Activated T-helper 17 cell treated with anti-CD3 and anti-CD28 coated beads, Interleukin-2, amount 50 U/mL, for 72 hours (primary cell): Measurements from ENCODE around the gene DHX35. TPM values are rescaled to one million over a fixed set of nuclear protein-coding genes. Genes with fewer than 3 reads are reported as not detected.

Experiments used
- ATAC-seq: fragments of 150-1000 bp; cut with Tn5 transposase; replicated peaks from 2 replicates; pipeline ENCODE4 v1.10.0; 2021; ENCODE audit warnings: mild to moderate bottlenecking, moderate library complexity
- H3K27ac Mint-ChIP-seq: one replicate; pipeline ENCODE4 v1.8.0; 2022; ENCODE audit warnings: mixed read lengths
- H3K27me3 Mint-ChIP-seq: one replicate; pipeline ENCODE4 v1.8.0; 2022; ENCODE audit warnings: mixed read lengths
- H3K36me3 Mint-ChIP-seq: one replicate; pipeline ENCODE4 v1.8.0; 2022; ENCODE audit warnings: low read depth, mild to moderate bottlenecking, mixed read lengths
- H3K4me1 Mint-ChIP-seq: one replicate; pipeline ENCODE4 v1.8.0; 2022; ENCODE audit warnings: mixed read lengths
- H3K4me3 Mint-ChIP-seq: one replicate; pipeline ENCODE4 v1.8.0; 2022; ENCODE audit warnings: mild to moderate bottlenecking, mixed read lengths
- H3K9me3 Mint-ChIP-seq: one replicate; pipeline ENCODE4 v1.8.0; 2022; ENCODE audit warnings: mixed read lengths
- total RNA-seq, 2 donors: library from RNA; stranded (reverse); gene quantifications; one replicate each; pipeline ENCODE4 v1.2.3, GENCODE V29; 2022

The DHX35 gene
- total RNA-seq, 2 donors from 2014 or later: 6.0 to 13.4 TPM

GRCh38 chr20:39059036-39059435 lies 96.9 kb downstream of the DHX35 start:
- Mint-ChIP-seq H3K4me1 (no peaks in the 10 kb centered on the region), H3K9me3 (no peaks in the 10 kb centered on the region), H3K27me3 (peaks cover 12% of the 10 kb centered on the region), H3K4me3 (no peak overlapping the region), H3K36me3 (no peaks in the 10 kb centered on the region), H3K27ac (no peak overlapping the region)
- ATAC-seq: no peak

DNA sequence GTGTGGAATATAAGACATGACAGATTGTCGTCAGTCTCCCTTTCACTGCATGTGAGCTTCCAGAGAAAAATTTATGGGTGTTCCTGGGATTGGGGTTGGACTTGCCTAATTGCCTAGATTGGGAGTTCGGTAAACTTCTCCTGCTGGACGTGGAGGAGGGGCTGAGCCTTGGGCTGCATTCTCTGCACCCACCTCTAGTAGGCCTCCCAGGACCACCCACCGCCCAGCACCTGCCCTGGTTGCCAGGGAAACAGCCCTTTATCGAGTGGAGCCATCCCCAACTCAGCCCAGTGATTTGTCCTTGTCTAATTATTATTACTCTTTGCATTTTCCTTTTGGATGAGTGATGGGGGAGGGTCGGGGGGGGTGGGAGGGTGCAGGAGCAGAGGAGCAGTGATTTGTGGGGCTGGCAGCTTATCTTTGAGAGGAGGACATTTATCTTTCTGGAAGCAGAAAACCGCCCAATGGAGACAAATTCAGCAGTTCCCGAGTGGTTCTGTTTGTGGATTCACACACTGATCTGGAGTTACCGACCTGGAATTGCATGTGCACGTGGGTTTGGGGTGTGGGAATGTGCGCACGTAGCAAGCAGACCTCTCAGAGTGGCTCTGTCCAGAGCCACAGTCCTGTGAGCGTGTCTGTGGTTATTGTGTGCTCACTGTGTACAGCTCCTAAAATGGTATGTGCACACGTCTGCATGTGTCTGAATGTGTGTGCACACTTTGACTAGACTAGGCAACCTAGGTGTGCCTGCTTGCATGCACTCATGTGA lies 104.5 kb downstream of the DHX35 start:
- Mint-ChIP-seq H3K4me3 (no peak overlapping the region), H3K27ac (no peak overlapping the region), H3K36me3 (no peaks in the 10 kb centered on the region), H3K27me3 (peaks cover 22% of the 10 kb centered on the region), H3K4me1 (no peaks in the 10 kb centered on the region), H3K9me3 (no peaks in the 10 kb centered on the region)
- no peak for ATAC-seq

GRCh38 chr20:39067526-39068216 lies 105.5 kb downstream of the DHX35 start:
- H3K27ac Mint-ChIP-seq: no peak overlapping the region
- no peaks in the 10 kb centered on the region for H3K36me3 Mint-ChIP-seq
- peaks cover 22% of the 10 kb centered on the region for H3K27me3 Mint-ChIP-seq
- H3K4me3 Mint-ChIP-seq: no peak overlapping the region
- no peak for ATAC-seq
- no peaks in the 10 kb centered on the region for H3K4me1 Mint-ChIP-seq
- H3K9me3 Mint-ChIP-seq: no peaks in the 10 kb centered on the region

DNA sequence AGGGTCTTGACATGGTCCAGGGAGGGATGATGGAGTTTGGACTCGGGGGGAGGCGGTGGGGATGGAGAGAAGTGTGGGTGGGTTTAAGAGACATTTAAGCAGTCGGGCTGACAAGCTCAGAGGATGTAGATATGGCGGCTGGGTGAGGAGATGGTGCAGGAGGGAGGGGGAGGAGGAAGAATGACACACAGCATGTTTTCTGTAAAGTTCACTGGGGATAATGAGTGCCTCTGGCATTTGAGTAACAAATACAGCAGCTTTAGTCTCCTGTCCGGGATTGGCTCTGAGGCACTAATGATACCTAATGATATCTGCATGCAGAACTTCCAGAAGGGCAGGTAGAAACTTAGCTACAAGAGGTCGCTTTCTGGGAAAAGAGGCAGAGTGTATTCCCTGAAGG lies 107.8 kb downstream of the DHX35 start:
- Mint-ChIP-seq H3K4me1 (no peaks in the 10 kb centered on the region), H3K27ac (no peak overlapping the region), H3K9me3 (no peaks in the 10 kb centered on the region), H3K27me3 (peaks cover 31% of the 10 kb centered on the region), H3K36me3 (no peaks in the 10 kb centered on the region), H3K4me3 (no peak overlapping the region)
- ATAC-seq: no peak

DNA sequence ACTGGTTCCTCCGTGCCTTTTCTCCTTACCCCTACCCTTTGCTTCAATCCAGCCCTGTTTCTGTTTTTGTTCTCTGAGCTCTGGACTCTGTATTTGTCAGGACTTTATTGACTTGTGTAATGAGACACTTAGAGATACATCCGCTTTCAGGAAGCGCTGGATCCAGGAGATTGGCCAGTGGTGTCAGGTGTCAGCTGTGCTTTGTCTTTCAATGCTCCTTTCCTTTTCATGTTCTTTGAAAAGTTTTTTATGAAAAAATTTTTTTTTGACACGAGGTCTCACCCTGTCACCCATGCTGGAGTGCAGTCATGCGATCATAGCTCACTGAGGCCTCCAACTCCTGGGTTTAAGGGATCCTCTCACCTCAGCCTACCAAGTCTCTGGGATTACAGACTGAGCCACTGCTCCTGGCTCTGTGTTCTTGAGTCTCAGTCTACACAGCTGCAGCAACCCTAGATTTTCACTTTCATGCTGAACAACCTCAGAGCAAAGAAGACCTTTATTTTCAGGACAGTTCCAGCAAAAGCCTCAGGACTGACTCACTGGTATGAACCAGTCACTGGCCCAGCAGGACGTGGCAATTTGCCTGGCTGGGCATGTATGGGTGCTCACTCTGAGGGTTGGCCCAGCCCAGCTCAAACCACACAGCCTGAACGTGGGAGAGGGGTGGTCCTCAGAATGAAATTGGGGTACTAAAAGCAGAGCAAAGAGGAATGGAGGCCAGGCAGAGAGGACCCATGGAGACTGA lies 108.5 kb downstream of the DHX35 start:
- no peaks in the 10 kb centered on the region for H3K9me3 Mint-ChIP-seq
- no peaks in the 10 kb centered on the region for H3K36me3 Mint-ChIP-seq
- H3K4me1 Mint-ChIP-seq: no peaks in the 10 kb centered on the region
- peaks cover 31% of the 10 kb centered on the region for H3K27me3 Mint-ChIP-seq
- peak; percentile 60 for ATAC-seq
- no peak overlapping the region for H3K27ac Mint-ChIP-seq
- no peak overlapping the region for H3K4me3 Mint-ChIP-seq

DNA sequence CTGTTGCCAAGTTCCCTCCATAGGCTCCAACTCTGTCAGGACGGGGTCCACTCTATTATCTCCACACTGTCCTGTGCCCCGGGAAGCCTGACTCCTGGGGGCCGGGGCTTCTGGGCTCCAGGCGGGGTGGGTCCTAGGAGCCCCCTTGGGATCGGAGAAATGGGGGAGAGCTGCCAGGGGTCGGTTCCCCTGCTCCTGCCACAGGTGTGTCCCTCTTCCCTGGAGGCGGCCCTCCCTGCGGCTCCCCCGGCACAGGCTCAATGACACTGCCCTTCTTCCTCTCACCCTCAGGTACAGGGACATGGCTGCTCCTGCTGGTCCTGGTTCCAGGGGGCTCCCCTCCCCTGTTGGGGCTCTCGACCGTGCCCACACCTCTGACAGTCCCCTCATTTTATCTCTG lies 110.0 kb downstream of the DHX35 start:
- H3K4me3 Mint-ChIP-seq: no peak overlapping the region
- ATAC-seq: no peak
- H3K27me3 Mint-ChIP-seq: peaks cover 40% of the 10 kb centered on the region
- H3K9me3 Mint-ChIP-seq: no peaks in the 10 kb centered on the region
- no peaks in the 10 kb centered on the region for H3K36me3 Mint-ChIP-seq
- no peaks in the 10 kb centered on the region for H3K4me1 Mint-ChIP-seq
- no peak overlapping the region for H3K27ac Mint-ChIP-seq

- no peaks in the 10 kb centered on the region for H3K4me1 Mint-ChIP-seq
- H3K27ac Mint-ChIP-seq: no peak overlapping the region
- no peaks in the 10 kb centered on the region for H3K9me3 Mint-ChIP-seq
- H3K36me3 Mint-ChIP-seq: no peaks in the 10 kb centered on the region
- no peak for ATAC-seq
- peaks cover 38% of the 10 kb centered on the region for H3K27me3 Mint-ChIP-seq
- no peak overlapping the region for H3K4me3 Mint-ChIP-seq
These were observed 110.5 kb downstream of the DHX35 start for GRCh38 chr20:39072653-39073052.

- peaks cover 37% of the 10 kb centered on the region for H3K27me3 Mint-ChIP-seq
- no peaks in the 10 kb centered on the region for H3K36me3 Mint-ChIP-seq
These were observed 113.6 kb downstream of the DHX35 start for GRCh38 chr20:39075731-39076130.

DNA sequence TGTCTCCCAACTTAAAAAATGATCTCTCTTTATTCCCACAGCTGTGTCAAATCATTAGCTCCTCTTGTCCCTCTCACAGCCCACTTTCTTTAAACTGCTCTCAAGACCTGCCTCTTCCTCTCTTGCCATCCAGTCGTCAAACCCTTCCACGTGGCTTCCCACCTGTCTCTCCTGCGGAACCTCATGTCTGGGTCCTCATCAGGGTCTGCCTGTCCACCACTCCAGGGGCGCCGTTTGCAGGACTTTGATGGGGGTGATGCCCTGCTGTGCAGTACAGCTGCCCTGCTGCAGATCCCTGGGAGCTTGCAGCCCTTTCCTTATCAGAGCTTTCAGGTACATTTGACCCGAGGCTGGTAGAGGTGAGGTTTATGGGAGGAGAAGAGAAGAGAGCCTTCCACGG lies 114.8 kb downstream of the DHX35 start:
- no peaks in the 10 kb centered on the region for H3K4me1 Mint-ChIP-seq
- H3K4me3 Mint-ChIP-seq: no peak overlapping the region
- no peaks in the 10 kb centered on the region for H3K36me3 Mint-ChIP-seq
- no peak for ATAC-seq
- no peaks in the 10 kb centered on the region for H3K9me3 Mint-ChIP-seq
- peaks cover 34% of the 10 kb centered on the region for H3K27me3 Mint-ChIP-seq
- H3K27ac Mint-ChIP-seq: no peak overlapping the region

More at GRCh38 chr20:39075731-39076130, 113.6 kb downstream of the DHX35 start:
- H3K4me1 Mint-ChIP-seq: no peaks in the 10 kb centered on the region
- H3K9me3 Mint-ChIP-seq: no peaks in the 10 kb centered on the region
- no peak overlapping the region for H3K27ac Mint-ChIP-seq
- no peak for ATAC-seq
- no peak overlapping the region for H3K4me3 Mint-ChIP-seq

- Mint-ChIP-seq H3K4me1 (no peaks in the 10 kb centered on the region), H3K27me3 (peaks cover 38% of the 10 kb centered on the region), H3K27ac (no peak overlapping the region), H3K36me3 (no peaks in the 10 kb centered on the region), H3K4me3 (no peak overlapping the region), H3K9me3 (no peaks in the 10 kb centered on the region)
- ATAC-seq: no peak
These were observed 118.2 kb downstream of the DHX35 start for GRCh38 chr20:39080326-39080725.

- Mint-ChIP-seq H3K4me3 (no peak overlapping the region), H3K27ac (no peak overlapping the region), H3K4me1 (no peaks in the 10 kb centered on the region), H3K27me3 (peaks cover 34% of the 10 kb centered on the region), H3K9me3 (no peaks in the 10 kb centered on the region), H3K36me3 (no peaks in the 10 kb centered on the region)
- peak; percentile 83 for ATAC-seq
These were observed 119.1 kb downstream of the DHX35 start for GRCh38 chr20:39081255-39081654.

- H3K27me3 Mint-ChIP-seq: peaks cover 27% of the 10 kb centered on the region
- H3K4me1 Mint-ChIP-seq: no peaks in the 10 kb centered on the region
- no peak overlapping the region for H3K27ac Mint-ChIP-seq
- no peak for ATAC-seq
- H3K9me3 Mint-ChIP-seq: no peaks in the 10 kb centered on the region
- H3K4me3 Mint-ChIP-seq: no peak overlapping the region
- no peaks in the 10 kb centered on the region for H3K36me3 Mint-ChIP-seq
These were observed 120.7 kb downstream of the DHX35 start for GRCh38 chr20:39082622-39083398.

GRCh38 chr20:39083761-39084160 lies 121.6 kb downstream of the DHX35 start:
- peaks cover 20% of the 10 kb centered on the region for H3K27me3 Mint-ChIP-seq
- no peak overlapping the region for H3K27ac Mint-ChIP-seq
- no peak overlapping the region for H3K4me3 Mint-ChIP-seq
- H3K4me1 Mint-ChIP-seq: peaks cover 2% of the 10 kb centered on the region
- no peaks in the 10 kb centered on the region for H3K36me3 Mint-ChIP-seq
- no peak for ATAC-seq
- no peaks in the 10 kb centered on the region for H3K9me3 Mint-ChIP-seq

DNA sequence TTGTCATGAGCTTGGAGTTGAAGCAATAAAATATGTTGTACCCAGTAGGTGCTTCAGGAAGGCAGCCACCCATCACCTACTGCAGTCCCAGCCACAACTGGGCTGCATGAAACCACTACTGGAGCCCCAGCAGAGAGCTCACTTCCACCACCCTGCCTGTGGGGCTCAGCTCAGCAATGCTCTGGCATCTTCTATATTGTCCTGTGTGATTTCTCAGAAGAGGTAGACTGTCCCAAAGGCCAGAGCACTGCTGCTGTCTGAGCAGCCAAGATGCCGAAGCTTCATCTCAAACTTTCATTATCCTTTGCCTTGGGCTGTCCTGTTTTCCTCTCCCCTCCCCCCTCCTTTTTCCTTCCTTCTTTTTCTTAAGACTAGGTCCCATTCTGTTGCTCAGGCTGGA lies 126.9 kb downstream of the DHX35 start:
- Mint-ChIP-seq H3K27ac (peak overlapping the region; percentile 4), H3K4me1 (peaks cover 10% of the 10 kb centered on the region), H3K27me3 (peaks cover 14% of the 10 kb centered on the region), H3K9me3 (no peaks in the 10 kb centered on the region), H3K4me3 (no peak overlapping the region), H3K36me3 (no peaks in the 10 kb centered on the region)
- ATAC-seq: peak; percentile 21
